NCI-H446 treated with DMSO at 0.1 percent for 48 hours (cell line): ENCODE results near the gene SMYD3.
"Not testable (repeated sequence)": the region's sequence is repeated elsewhere in the genome, so short reads cannot be mapped to it uniquely, and the experiment has no call there.

Source experiments
- DNase-seq: peaks from one replicate; lab custom pipeline; 2025; lab: John Stamatoyannopoulos, UW

Gene SMYD3

DNA sequence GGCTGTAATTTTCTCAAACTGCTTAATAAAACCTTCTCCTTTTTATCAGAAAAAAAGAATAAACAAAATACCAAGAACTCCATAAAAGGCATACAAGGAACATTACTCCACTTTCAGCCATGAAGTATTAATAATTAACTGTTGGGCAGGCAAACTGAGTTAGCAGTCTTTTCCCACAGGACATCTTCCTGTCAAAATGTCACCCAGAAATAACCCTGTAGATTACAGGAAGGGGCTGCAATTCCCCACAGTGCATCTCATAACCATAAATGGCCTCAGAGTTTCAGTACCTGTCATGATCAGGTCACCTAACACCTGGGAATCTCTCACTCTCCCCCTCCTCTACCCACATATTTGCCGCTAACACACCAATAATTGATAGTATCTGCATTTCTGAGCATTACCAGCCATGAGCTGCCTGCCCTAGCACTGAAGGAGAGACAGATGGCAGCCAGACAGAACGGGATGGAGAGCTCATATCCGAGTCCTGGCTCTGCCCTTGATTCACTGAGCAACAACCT lies 475.0 kb downstream of the SMYD3 start:
- no peak for DNase-seq

DNA sequence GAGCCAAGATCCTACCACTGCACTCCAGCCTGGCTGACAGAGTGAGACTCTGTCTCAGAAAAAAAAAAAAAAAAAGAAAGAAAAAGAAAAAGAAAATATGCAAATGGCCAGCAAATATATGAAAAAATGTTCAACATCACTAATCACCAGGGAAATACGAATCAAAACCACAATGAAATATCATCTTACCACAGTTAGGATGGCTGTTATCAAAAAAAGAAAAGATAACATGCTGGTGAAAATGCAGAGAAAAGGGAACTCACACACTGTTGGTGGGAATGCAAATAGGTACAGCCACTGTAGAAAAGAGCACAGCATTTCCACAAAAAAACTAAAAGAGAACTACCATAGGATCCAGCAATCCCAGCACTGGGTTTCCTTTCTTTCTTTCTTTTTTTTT lies 477.5 kb downstream of the SMYD3 start:
- DNase-seq: no peak

DNA sequence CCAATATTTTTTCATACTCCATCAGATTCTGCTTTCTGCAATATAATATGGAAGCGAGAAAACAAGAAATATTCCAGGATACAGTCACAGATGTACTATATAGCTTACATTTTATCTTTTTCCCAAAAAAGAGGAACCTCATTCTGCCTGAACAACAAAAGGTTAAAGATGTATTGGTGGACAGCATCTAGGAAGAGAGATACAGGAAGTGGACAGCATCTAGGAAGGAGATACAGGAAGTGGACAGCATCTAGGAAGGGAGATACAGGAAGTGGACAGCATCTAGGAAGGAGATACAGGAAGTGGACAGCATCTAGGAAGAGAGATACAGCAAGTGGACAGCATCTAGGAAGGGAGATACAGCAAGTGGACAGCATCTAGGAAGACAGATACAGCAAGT lies 483.0 kb downstream of the SMYD3 start:
- not testable (repeated sequence) for DNase-seq

DNA sequence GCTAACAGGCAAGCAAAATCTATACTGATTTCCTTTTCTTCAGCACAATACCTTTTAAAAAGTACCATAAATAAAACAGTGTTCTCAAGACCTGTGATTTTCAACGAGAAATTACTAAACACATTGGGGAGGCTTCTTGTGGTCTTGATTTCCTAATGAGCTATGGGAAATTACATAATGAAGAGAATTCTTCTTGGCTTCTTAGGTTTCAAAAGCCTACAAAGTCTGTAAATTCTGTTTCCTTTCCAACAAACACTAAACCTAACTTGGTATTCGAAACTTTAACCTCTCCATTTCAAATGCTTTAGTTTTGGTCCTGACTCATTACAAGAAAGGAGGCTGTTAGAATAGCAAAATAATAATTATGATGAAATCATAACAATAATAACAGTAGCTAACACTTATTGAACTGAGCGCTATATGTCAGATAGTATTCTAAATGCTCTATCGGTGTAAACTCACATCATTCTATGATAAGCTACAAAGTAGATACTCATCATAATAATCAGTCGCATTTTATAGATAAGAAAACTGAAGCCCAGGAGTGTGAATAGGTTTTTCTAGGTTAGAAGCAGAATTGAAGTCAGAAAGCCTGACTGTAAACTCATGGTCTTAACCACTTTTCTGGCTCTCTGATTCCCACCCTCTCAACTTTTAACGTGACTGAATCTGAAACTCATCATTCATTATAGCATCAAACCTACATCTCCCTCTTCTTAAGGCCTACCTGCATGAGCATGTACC lies 486.7 kb downstream of the SMYD3 start:
- DNase-seq: no peak

DNA sequence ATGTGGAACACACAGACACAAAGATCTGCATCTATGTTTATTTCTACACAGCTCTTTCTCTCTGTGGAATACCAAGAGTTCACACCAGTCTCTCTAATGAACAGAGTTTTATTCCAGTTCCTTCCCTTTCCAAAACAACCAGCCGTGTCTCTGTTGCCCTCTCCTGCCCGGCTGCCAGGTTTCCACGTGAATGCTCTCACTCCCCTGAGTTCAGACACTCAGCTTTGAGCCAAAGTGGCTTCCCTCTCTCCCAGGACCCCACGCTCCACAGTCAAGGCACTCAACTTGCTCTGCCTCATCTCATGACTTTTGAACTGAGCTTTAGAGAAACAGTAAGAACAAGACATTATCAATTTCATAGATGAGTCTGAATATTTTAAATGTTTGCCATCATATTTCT lies 488.9 kb downstream of the SMYD3 start:
- no peak for DNase-seq

DNA sequence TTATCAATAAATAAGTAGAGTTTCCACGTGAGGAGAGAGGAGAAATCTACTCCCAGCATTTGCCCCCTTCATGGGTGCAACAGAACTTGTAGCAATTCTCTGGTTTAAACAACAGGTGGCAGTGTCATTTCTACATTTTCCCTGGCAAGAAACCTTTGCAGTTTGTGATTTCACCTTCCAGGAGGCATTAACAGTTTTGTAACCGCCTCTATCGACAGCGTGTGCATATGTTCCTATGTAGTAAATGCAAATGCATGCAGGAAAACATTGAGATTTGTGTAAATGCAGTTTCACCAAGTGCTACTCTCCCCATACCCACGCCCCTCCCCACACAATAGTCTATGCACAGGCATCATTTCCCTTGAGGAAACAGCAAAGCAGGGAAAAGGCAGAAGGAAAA lies 494.7 kb downstream of the SMYD3 start:
- no peak for DNase-seq

DNA sequence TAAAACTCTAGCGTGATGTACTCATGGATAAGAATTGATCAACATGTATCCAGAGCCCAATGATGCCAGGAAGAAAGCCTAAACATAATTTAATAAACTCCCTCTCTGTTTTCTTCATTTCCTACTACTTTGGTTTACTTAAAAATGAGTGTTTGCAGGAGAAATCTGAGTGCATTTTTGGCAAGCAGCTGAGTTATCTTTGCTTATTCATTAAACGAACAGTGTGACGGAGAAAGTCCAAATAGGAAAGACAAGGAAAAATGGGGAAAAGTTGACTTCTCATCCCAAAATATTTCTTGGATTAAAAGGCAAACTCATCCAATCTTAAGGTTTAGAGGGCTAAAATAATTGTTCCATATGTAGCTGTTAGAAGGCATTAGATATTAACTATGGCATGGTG lies 496.7 kb downstream of the SMYD3 start:
- DNase-seq: no peak

DNA sequence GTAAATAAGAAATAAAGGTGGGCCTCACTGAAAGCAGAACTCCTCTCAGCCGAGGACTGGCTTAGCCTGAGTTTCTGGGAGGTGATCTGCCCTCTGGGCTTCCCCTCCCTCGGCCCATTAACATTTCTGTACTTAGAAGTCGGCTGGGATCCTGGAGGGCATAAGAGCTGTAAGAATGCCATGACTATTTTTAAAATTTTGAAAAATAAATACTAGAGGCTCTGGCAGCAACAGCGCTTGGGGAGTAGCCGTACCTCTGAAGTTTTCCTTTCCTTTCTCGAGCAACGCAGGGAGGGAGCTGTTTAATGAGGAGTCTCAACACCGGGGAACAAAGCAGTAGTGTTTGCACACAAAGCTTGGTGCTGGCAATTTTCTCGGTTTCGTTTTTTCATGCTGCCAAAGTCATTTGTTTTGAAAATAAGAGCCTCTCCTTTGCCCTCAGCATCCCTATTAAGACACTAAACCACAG lies 498.7 kb downstream of the SMYD3 start:
- DNase-seq: no peak

DNA sequence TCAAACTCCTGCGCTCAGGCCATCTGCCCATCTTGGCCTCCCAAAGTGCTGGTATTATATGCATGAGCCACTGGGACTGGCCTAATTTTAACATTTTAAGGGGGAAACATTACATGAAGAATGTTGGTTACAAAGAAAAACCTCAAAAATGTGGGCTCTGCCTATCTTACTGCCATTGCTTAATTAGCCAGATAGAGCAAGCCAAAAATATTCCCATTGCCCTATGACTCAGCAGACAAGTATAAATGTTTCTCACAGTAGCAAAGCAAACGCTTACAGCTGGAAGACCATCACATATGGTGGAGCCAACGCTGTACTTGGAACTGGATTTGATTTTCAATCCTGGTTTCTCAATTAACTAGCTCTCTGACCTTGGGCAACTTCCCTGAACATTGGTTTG lies 502.0 kb downstream of the SMYD3 start:
- peak; percentile 39 for DNase-seq

DNA sequence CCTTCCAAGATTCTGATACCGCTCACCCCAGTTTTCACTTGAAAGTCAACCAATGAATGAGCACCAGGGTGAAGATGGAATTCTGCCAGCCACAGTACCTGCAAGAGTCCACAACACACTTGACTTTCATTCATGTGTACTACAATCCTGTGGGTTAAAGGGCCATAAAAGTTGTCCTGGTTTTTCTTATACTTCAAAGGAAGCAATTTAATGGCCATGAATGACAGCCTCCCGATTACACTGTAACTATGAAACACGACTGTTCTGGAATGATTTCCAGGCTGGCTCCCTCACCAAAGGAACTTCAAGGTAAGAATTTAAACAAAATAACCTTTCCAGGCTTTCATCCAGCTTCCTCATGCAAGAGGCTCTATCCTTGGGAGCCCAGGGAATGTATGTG lies 502.8 kb downstream of the SMYD3 start:
- DNase-seq: no peak

DNA sequence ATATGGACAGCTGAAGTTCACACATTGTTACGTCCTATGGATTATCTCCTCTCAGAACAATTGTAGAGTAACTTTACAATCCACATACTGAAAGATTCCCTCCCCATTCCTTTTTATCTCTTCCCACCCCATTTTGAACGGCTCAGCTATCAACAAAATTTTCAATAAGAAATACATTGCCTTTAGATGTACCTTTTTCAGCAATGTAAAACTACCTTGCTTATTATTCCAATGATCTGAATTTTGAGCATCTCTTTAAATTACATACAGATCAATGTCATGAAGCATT lies 503.7 kb downstream of the SMYD3 start:
- DNase-seq: no peak

DNA sequence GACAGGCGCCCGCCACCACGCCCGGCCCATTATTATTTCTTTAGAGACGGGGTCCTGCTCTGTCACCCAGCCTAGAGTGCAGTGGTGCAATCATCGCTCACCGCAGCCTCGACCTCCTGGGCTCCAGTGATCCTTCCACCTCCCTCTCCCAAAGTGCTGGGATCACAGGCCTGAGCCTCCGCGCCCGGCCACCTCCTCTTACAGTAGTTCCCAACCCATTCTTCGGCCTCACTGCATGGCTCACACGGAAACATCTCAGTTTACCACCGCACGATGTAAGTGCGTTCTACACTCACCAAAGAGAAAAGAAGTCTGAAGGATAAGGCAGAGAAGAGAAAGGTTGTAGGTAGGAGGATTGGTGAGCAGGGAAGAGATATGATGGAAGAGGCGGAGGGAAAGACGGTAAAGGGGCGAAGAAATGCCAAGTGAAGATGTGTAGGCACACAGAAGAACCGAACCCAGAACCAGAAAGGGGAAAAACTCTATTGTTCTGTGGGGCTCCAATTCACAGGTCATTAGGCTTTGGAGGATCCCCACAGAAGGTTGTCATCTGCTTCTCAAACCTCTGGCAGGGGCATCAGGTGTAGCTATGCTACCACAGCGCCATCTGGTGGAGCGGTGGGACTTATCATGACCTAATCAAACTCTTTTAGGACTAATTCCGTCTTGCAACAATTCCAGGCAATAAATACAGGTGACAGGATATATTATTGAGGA lies 504.2 kb downstream of the SMYD3 start:
- peak; percentile 31 for DNase-seq

DNA sequence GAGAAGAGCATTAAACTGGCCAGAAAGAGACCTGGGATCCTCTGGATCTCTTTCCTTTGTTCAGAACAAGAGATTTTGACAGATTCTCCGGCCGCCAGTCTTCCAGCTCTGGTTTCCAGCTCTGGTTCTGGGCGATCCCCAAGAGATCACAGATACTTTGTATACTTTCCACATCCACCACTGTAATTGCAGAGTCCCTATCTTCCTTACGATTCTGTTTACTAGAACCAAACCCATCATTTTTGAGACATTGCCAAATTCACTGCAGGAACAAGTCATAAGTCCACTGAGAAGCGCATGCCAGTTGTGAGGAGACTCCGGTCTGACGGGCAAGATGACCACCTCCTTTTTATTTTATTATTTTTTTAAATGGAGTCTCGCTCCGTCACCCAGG lies 505.2 kb downstream of the SMYD3 start:
- peak; percentile 46 for DNase-seq

DNA sequence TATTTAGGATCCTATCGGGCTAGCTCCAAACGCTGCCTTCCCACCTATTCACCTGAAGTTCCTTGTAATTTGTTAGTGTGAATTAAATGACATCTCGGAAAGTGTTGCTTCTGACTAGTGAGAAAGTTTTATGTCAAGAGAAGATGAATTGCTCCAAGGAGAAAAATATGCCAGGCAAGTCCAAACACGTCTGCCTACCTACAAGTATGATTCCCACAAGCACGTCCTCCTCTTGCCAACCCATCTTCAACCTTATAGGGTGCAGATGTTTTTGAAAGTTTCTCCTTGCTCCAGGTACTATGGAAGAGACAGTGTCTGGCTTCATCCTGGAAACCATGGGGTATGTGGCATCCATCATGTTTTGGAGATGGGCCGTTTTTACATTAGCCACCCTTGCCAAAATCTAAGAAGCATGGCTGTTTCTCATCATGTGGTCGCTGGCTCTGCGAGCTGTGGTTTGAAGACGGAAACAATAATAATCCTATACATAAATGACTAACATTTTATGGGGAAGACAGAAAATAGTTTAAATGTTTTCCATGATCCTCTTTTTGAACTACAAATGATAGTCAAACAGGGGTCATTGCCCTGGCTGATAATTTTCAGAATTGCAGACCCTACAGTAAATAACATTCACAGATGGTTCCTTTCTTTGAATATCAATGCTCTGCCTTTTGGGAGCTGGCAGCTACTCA lies 505.8 kb downstream of the SMYD3 start:
- no peak for DNase-seq

DNA sequence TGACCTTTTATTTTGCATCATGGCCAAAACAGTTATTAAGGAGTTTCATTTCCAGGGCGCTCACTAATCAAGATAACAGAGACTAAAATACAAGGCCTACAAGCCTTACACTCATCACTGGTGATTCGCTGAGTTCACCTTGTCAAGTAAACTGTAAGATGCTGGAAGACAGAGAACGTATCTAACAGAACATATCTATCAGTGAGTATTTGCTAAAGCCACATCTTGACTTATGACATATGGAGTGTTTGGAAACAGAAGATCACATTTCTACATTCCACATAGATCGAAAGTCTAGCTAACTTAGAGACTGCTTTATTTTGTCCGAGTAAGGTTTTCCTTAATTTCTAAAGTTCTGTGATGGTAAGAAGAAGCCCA lies 506.5 kb downstream of the SMYD3 start:
- DNase-seq: no peak

DNA sequence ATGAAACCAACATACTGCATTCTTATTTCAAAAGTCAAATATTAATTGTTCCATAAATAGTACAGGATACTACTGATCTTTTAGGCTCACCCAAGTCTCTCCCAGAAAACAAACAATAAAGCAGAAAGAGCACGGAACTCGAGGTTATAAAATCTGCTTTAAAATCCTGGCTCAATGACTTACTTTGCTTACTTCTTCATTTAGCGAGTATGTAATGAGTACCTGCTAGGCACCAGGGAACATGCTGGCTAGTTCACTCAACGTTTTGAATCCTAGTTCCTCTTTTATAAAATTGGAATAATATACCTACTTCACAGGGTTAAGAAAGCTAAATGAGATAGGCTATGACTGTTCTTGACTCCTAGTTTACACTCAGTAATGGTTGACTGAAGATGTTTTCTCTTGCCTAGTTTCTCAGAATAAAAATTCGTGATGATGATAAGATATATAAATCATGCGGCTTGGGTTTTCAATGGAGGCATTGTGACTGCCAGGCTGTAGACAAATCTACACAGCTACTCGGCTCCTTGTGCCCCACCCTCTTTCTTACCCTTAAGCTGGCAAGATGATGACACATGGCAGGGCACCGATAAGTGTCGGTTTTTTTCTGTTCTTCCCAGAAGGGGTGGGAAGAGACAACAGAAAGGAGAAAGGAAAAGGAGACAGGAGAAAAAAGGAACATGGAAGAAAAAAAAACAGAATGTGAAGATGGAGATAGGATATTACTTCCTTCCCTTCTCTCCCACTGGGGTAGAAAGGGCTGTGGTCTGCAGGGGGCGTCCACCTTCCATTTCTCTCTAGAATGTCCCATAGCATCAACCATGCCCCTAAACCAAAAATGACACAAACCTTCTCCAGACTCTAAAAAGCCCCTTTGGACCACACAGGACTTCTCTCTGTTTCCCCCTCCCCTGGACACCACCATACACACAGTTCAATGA lies 507.1 kb downstream of the SMYD3 start:
- DNase-seq: no peak

DNA sequence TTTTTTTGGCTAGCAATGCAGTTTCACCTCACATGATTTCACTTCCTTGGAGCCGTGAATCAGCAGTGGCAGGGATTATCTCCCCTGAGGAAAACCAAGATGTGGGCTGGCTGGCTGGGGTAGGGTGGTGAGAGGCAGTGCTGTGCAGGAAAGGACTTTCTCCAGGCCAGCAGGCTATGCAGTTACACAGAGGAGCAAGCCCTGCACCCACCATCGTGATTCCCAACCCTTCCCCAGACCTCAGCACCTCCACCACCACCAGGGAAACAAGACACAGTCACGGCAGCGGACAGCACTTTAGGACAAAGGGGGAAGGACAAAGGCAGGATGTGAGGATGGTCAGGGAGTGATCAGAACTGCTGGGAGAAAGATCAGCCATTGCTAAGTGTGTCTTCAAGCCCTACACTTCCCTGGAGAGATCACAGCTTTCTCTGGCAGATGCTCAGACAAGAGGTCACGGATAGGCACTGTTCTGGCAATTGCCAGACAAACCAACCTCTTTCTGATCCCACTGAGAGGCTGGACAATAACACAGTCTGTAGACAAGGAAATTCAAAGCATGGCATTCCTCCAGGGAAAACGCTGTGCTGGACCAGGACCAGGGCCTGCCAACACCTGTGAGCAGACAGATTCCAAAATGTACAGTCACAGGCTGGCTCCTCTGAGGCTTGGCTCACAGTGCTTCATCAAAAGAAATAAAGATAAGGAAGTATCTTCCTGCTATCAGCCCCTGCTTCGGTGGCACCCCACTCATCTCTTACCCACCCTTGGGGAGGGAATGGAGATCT lies 509.4 kb downstream of the SMYD3 start:
- DNase-seq: no peak

DNA sequence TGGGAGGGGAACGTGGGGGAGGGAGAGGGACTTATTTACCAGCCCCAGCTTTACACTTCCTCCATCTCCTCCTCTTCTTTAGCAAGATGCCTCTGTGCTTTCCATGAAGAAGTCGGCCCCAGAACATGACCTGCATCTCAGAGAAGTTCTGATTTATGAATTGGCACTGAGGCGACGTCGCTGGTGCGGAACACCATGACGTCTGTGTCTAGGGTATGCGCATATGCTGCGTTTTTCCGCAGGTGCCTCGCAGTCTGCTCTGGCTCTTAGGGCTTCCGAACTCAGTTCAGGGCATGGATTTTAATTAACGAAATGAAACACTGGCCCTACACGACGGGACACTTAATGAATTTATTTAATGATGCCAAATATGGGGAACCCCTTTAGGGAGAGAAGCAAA lies 510.3 kb downstream of the SMYD3 start:
- no peak for DNase-seq

DNA sequence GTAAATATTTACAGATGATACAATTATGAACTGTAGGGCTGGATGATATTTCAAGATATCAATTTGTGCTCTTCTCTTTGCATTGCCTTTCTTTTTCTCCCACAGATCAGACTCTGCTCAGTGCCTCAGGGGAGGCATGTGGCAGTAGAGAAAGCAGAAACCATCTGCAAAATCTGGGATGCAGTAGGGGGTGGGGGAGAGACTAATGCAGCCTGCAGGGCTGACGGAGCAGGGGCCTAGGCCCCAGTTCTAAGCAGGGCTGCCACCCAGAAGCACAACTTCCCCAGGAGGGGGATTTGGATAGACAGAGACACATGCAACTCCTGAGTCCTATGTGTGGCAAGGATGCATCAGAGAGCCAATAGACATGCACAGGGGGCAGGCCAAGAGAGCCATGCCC lies 511.6 kb downstream of the SMYD3 start:
- DNase-seq: no peak

DNA sequence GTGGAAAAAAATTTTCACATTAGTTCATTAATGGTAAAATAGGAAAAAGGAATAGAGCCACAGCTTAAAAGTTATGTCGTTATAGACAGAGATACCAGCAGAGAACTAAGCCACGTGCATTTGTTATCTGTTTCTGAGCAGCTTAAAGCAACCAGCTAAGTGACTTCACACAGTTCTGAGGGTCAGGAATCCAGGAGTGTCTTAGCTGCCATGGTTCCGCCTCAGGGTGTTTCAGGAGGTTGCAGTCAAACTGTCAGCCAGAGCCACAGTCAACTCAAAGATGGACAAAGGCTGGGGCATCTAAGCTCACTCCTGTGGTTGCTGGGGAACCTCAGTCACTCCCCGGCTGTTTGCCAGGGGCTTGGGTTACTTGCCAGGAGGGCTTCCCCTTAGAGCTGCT lies 515.8 kb downstream of the SMYD3 start:
- DNase-seq: no peak

DNA sequence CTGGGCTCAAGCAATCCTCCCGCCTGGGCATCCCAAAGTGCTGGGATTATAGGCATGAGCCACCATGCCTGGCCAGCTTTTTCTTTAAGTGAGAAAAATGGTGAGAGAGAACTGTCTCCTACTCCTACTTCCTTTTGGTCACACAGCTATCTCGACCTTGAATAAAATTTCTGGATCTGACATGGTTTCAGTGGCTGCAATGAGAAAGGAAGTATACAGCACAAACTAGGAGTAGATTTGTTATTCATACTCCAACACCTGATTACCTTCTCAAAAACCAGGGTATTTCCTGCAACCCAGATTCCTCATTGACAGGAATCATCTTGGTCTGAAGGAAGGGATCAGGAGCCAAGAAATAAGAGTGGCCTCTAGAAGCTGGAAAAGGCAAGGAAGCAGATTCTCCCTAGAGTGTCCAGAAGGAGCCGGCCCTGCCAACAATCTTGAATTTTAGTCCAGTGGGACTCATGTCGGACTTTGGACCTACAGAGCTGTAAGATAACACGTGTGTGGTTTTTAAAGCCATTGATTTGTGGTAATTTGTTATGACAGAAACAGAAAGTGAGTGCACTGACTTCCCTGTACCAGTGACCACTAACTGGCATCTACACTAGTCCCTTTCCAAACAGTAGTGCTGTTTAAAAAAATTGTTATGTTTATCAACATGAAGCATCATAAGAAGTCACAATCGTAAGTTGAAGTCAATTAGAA lies 516.6 kb downstream of the SMYD3 start:
- DNase-seq: no peak
